ENCODE data around the gene S100A1. TPM values are rescaled to one million over a fixed set of nuclear protein-coding genes. Genes with fewer than 3 reads are reported as not detected.

S100A1 gene
- 0.72 to 1.2 TPM (median 0.93 TPM) in 5 replicates for total RNA-seq (2022; extraction: Qiagen RNA extraction)

GRCh38 chr1:153627715-153628626, at the start of gene S100A1:
TSS of gene S100A1 (plus strand) at chr1:153628434. CDS start at chr1:153630522, 2,088 bp downstream.

GRCh38 chr1:153612755-153613331, 15.4 kb upstream of the S100A1 start, which contains the start of gene S100A16:
TSS of gene S100A16 (minus strand) at chr1:153613137. CDS start at chr1:153608151, 4,986 bp downstream.

GRCh38 chr1:153616144-153616916, 11.9 kb upstream of the S100A1 start, which contains the start of gene S100A14:
TSS of gene S100A14 (minus strand) at chr1:153616325. CDS start at chr1:153615858, 467 bp downstream.

GRCh38 chr1:153626904-153627714, 1.1 kb upstream of the S100A1 start, which contains the start of gene S100A13:
TSS of gene S100A13 (minus strand) at chr1:153627505. CDS start at chr1:153626472, 1,033 bp downstream.

GRCh38 chr1:153633754-153634665, 5.8 kb downstream of the S100A1 start, which contains the start of gene CHTOP:
TSS of gene CHTOP (plus strand) at chr1:153634066. CDS start at chr1:153636589, 2,523 bp downstream.

GRCh38 chr1:153658400-153659174, 30.4 kb downstream of the S100A1 start, which contains the start of gene SNAPIN:
TSS of gene SNAPIN (plus strand) at chr1:153658703. CDS start at chr1:153658744, 41 bp downstream.

GRCh38 chr1:153670859-153671627, 42.8 kb downstream of the S100A1 start, which contains the start of gene ILF2:
TSS of gene ILF2 (minus strand) at chr1:153670993. CDS start at chr1:153670922, 71 bp downstream.

GRCh38 chr1:153678519-153679336, 50.5 kb downstream of the S100A1 start, which contains the start of gene NPR1:
TSS of gene NPR1 (plus strand) at chr1:153678688. CDS start at chr1:153679109, 421 bp downstream.

Other genes with a start within 250 kb of the S100A1 start
- not detected in 5 replicates for gene S100A8, start 237.4 kb upstream of the S100A1 start, total RNA-seq (2022; extraction: Qiagen RNA extraction)
- not detected in 5 replicates for gene S100A7A, start 211.9 kb upstream of the S100A1 start, total RNA-seq (2022; extraction: Qiagen RNA extraction)
- gene S100A7, start 167.8 kb upstream of the S100A1 start, total RNA-seq (2022; extraction: Qiagen RNA extraction), result not detected in 5 replicates
- gene S100A6, start 92.4 kb upstream of the S100A1 start, total RNA-seq (2022; extraction: Qiagen RNA extraction), result 3,270 to 3,628 TPM (median 3,480 TPM) in 5 replicates
- gene S100A5, start 87.5 kb upstream of the S100A1 start, total RNA-seq (2022; extraction: Qiagen RNA extraction), result 0.44 to 1.5 TPM (median 1.0 TPM) in 5 replicates
- gene S100A4, start 82.6 kb upstream of the S100A1 start, total RNA-seq (2022; extraction: Qiagen RNA extraction), result 1,612 to 1,772 TPM (median 1,681 TPM) in 5 replicates
- 103 to 117 TPM (median 114 TPM) in 5 replicates for gene S100A3, start 79.2 kb upstream of the S100A1 start, total RNA-seq (2022; extraction: Qiagen RNA extraction)
- gene S100A2, start 62.6 kb upstream of the S100A1 start, total RNA-seq (2022; extraction: Qiagen RNA extraction), result 20.2 to 30.6 TPM (median 26.9 TPM) in 5 replicates
- gene S100A16, start 15.3 kb upstream of the S100A1 start, total RNA-seq (2022; extraction: Qiagen RNA extraction), result 481 to 560 TPM (median 517 TPM) in 5 replicates
- gene S100A14, start 12.1 kb upstream of the S100A1 start, total RNA-seq (2022; extraction: Qiagen RNA extraction), result 0.24 to 0.73 TPM (median 0.38 TPM) in 5 replicates
- 169 to 188 TPM (median 172 TPM) in 5 replicates for gene S100A13, start 929 bp upstream of the S100A1 start, total RNA-seq (2022; extraction: Qiagen RNA extraction)
- 68.7 to 84.2 TPM (median 77.0 TPM) in 5 replicates for gene CHTOP, start 5.6 kb downstream of the S100A1 start, total RNA-seq (2022; extraction: Qiagen RNA extraction)
- gene SNAPIN, start 30.3 kb downstream of the S100A1 start, total RNA-seq (2022; extraction: Qiagen RNA extraction), result 57.2 to 64.5 TPM (median 57.6 TPM) in 5 replicates
- 265 to 306 TPM (median 270 TPM) in 5 replicates for gene ILF2, start 42.6 kb downstream of the S100A1 start, total RNA-seq (2022; extraction: Qiagen RNA extraction)
- 1.2 to 2.1 TPM (median 1.6 TPM) in 5 replicates for gene NPR1, start 50.3 kb downstream of the S100A1 start, total RNA-seq (2022; extraction: Qiagen RNA extraction)
- gene INTS3, start 99.6 kb downstream of the S100A1 start, total RNA-seq (2022; extraction: Qiagen RNA extraction), result 16.0 to 19.9 TPM (median 18.2 TPM) in 5 replicates
- 0.82 to 1.8 TPM (median 1.4 TPM) in 5 replicates for gene SLC27A3, start 147.0 kb downstream of the S100A1 start, total RNA-seq (2022; extraction: Qiagen RNA extraction)